GM08714 (cell line): ENCODE measurements around the gene STX16.

Experiments used
- H3K4me3 ChIP-seq: fragments of 200-500 bp; sonication (Bioruptor generic); 2 replicates; pipeline ENCODE4 v1.5.1; 2014; ENCODE audit warnings: mild to moderate bottlenecking, low read length, inconsistent platforms
- ZNF274 ChIP-seq: IDR thresholded peaks from 2 replicates; pipeline ENCODE4 v1.6.1; 2012; ENCODE audit warnings: mild to moderate bottlenecking, low read depth, low read length

The STX16 gene

GRCh38 chr20:58677808-58678207 is 26.7 kb downstream of the STX16 start:
- no peak overlapping the region for H3K4me3 ChIP-seq
- TF ChIP-seq ZNF274 = no peak

DNA sequence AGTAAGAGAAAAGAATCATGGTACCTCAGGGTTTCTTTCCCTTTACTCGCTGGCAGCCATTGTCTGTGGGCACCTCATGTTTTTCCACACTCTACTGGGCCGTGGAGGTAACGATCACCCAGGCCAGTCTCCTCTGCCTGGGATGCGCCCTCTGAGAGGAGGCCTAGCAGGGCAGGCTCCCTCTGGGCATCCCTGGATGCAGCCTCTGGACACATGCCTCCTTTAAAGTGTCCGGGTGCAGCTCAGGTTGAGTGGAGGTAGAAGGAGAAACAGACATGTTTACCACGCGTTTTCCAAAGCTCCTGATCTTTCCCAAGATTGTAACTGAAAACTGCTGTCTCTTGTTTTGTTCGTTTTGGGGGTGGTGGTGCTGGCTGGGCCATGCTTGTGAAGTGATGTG is 27.7 kb downstream of the STX16 start:
- H3K4me3 ChIP-seq = no peak overlapping the region
- TF ChIP-seq ZNF274 = no peak

- no peak overlapping the region for H3K4me3 ChIP-seq
- TF ChIP-seq ZNF274 = no peak
Measured at GRCh38 chr20:58682656-58683531, 31.8 kb downstream of the STX16 start.

DNA sequence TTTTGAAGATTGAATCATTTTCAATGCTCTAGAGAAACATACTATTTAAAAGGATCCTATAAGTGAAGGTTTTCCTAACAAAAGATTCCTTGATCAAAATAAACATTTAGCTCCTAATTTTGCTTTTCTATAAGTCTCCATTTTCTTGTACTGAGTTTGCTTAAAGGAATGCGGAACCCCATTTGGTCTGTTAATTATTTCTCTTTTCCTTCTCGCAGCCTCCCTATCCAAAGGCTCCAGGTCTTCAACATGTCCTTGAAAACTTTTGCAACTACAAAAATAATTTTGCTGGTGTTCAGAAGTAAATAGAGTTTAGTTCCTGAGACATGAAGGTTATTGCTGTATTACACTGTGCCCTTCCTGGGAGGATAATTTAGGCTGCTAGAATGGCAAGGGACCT is 33.2 kb downstream of the STX16 start:
- no peak for TF ChIP-seq ZNF274
- H3K4me3 ChIP-seq = no peak overlapping the region

DNA sequence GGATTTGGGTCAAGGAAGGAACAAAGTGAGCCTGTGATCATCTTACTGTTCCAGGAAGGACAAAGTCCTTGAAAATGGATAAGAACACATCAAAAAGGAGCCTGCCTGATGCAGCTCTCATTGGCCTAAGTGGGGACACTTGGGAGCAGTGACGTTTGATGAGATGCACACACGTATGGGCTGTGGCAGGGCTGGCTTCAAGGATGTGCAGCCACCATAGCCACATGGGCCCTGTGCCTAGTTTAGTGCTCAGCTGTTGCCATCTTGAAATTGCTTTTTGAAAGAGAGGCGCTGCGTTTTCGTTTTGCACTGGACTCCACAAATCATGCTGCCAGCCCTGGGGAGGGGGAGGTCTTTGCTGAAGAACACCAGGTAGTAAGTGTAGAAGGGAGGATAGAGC is 34.9 kb downstream of the STX16 start:
- H3K4me3 ChIP-seq = no peak overlapping the region
- no peak for TF ChIP-seq ZNF274

DNA sequence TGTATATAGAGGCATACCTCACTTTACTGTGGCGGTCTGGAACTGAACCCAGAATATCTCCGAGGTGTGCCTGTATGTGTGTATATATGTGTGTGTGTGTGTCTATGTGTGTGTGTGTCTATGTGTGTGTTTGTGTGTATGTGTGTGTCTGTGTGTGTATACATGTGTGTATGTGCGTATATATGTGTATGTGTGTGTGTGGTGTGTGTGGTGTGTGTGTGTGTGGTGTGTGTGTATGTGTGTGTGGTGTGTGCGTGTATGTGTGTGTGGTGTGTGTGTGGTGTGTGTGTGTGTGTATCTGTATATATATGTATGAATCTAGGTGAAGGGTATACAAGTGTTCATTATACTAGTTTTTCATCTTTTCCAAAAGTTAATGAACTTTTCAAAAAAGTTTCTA is 37.3 kb downstream of the STX16 start:
- TF ChIP-seq ZNF274 = no peak
- H3K4me3 ChIP-seq = no peak overlapping the region

DNA sequence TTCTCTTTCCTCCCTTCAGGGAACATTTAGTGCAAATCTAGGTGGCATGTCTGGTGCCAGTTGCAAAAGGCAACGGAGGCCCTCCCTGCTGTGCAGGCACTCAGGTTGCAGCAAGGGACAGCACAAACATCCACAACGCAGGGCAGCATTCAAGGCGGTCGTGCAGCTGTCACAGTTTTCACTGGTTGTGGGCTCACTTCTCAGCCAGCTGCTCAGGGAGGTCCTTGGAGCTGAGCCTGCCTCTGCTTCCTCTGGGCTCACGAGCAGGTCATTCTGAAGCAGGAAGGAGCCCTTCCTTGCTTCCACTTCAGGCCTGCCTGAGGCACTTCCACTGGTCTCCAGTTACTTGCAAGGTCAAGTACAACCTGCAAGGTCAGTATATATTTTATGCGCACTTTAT is 37.8 kb downstream of the STX16 start:
- no peak overlapping the region for H3K4me3 ChIP-seq
- no peak for TF ChIP-seq ZNF274

DNA sequence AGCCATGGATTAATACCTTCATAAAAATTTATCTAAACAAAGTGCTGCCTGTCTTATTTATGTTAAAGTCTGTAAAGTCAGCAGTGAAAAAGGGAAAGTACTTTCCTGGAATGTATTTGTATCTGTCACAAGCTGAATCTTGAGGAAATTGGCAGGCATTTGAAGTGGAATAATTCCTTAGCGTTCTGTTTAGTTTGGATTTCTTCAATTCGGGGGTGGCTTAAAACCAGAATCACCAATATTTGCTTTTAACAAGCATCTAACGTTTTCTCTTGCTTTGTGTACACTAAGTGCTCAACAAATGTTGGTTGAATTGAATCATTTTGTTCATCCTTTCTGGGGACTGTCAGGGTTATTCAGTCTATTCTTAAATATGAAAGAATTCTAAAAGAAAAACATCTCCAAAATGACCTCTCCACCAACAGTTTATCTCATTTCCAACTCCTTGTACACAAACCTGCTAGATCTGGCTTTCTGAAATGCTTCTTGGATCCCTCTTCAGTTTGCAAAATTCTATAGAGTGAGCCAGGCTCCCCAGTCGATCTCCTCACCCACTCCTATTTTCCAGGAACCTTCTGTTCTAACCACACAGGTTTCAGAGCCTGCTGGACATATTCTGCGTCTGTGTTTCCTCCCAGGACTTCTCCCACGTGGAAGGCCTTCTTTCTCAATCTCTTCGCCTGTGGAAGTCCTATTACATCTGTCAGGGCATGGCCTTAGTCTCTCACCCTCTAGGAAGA is 39.5 kb downstream of the STX16 start:
- H3K4me3 ChIP-seq = no peak overlapping the region
- TF ChIP-seq ZNF274 = no peak

DNA sequence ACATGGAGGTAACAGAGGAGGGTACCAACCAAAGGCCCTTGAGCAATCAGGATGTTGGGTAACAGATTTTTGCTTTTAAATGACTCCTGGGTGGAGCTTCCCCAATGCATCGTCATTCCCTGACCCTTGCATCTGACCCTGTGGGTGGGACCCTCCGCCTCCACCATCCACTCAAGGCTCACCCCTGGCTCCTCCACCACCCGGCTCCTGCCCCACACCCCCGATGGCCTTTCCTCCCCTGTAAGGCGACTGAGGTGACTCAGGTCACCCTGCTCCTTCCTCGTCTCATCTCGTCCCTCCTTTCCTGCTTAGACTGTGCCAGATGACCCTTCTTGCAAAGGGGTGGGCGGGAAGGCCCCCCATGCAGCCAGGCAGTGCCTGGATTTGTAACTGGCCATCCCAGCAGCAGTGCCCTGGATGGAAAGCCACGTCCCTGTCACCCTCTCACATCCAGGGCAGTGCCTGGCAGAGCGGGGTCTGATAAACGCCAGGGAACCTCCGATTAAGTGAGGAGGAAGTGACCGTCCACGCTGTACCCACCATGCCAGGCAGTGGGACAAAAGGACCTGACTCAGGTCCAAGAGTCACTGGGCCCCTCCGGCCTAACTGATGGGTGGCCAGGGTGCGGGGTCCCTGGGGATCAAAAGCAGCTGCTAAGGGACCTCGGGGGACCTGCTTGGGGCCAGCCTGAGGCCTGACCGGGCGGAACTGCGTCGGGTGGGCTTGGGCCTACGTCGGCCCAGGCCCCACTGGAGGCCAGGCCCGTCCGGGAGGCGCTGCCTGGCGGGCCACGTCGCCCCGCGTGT is 40.9 kb downstream of the STX16 start:
- no peak overlapping the region for H3K4me3 ChIP-seq
- no peak for TF ChIP-seq ZNF274

DNA sequence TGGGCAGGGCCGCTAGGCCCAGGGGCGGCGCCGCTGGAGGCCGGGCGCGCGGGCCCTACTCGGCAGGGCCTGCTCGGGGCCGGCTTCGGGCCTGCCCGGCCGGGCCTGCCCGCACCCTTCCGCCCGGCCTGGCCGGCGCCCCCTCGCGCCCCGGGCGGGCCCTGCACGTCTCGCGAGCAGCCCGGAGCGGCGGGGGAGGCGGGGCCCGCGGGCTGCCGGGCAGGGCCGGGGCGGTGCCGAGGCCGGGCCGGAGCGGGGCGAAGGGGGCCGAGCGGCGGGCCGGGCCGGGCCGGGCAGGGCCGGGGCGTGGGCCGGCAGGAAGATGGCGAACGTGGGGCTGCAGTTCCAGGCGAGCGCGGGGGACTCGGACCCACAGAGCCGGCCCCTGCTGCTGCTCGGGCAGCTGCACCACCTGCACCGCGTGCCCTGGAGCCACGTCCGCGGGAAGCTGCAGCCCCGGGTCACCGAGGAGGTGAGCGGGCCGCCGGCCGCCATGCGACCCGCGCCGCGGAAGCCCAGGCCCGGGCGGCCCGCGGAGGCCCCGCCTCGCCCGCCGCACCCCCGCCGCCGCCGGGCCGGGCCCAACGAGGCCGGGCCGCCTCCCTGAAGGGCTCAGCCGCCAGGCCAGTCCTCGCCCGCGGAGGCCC is 41.6 kb downstream of the STX16 start, which contains the start of gene NPEPL1:
TSS of gene NPEPL1 (plus strand) at position 222 of the 647 bp plus-strand sequence. CDS start at position 323, 101 bp downstream.
- TF ChIP-seq ZNF274 = no peak
- H3K4me3 ChIP-seq = peak within 1 kb of the TSS; percentile 58; the same call in 1 of the 2 replicates

DNA sequence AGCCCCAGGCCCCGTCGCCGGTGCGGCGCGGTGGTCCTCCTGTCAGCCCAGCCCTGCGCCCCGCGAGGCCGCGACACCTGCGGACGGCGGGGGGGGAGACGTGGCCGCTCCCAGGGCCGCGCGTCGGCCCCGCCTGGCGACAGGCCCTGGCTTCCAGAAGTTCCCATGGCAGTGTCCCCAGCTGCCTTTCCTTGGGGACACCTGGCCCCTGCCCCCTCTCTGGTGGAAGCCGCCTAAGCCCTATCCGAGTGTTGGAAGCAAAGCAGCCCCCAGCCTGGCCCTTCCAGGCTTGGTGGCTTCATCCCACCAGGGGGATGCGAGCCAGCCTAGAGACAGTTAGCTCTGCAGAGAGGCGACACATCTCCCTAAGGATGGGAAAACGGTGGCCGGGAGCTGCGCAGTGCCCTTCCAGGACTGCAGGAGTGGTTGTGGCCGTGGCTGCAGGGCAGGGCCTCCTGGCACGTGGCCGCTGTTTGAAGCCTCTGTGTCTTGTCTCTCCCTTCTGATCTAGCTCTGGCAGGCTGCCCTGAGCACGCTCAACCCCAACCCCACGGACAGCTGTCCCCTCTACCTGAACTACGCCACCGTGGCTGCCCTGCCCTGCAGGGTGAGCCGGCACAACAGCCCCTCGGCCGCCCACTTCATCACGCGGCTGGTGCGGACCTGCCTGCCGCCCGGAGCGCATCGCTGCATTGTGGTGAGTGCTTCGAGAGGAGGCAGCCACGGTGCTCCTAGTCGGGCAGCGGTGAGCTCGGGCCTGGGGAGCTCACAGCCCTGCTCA is 42.3 kb downstream of the STX16 start:
- H3K4me3 ChIP-seq = peak overlapping the region; percentile 58; the same call in 1 of the 2 replicates

DNA sequence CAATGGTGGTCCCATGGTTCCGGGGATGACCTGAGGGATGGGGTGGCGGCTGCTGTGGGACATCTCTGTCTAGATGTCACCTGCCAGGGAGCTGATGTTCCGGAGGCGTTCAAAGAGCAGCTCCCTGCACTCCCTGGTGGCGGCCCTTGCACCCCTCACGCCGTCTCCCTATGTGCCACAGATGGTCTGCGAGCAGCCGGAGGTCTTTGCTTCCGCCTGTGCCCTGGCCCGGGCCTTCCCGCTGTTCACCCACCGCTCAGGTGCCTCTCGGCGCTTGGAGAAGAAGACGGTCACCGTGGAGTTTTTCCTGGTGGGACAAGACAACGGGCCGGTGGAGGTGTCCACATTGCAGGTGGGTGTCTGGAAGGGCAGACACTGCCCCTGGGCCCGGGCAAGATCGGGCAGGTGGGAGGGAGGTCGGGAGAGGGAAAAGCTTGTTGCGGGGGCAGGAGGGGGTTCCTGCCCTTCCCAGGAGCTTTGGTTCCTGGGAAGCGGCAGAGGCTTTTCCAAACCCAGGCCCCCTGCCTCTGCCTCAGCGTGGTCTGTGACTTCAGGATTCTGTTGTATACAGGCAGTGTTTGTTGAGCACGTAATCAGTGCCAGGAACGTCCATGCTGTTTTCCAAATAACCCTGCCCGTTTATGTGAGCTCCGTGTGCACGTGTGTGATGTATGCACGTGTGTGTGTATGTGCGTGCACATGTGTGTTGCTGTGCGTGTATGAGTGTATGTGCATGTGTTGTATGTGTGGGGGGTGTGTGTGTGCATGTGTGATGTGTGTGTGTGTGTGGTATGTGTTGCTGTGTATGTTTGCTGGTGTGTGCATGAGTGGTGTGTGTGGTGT is 43.4 kb downstream of the STX16 start:
- H3K4me3 ChIP-seq = no peak overlapping the region
- TF ChIP-seq ZNF274 = no peak

More for the DNA sequence above, 42.3 kb downstream of the STX16 start:
- TF ChIP-seq ZNF274 = no peak

- no peak for TF ChIP-seq ZNF274
- H3K4me3 ChIP-seq = no peak overlapping the region
Measured at GRCh38 chr20:58695084-58695722, 44.1 kb downstream of the STX16 start.
